Psoas muscle (tissue), 8 donors: ENCODE results near the gene KLHL40. TPM values are rescaled to one million over a fixed set of nuclear protein-coding genes. Genes with fewer than 3 reads are reported as not detected.

Experiments
- ATAC-seq, 4 donors: fragments of 200-7000 bp; cut with Tn5 transposase; one replicate each; pipeline ENCODE4 v1.9.1; 2020; ENCODE audit warnings: moderate library complexity in 3 of 4, mild to moderate bottlenecking in 2 of 4
- DNase-seq, 2 donors: peaks; one replicate each; pipeline ENCODE4 v3.0.0-alpha.2; 2020
- H3K27ac ChIP-seq: fragments of 200-600 bp; one replicate; pipeline ENCODE4 v1.8.0; 2022
- H3K27me3 ChIP-seq, 3 donors: fragments of 200-600 bp in 1 of 3; one replicate each; pipeline versions ENCODE4 v1.6.1 to v1.8.0; 2013 to 2022; ENCODE audit warnings: low read length in 2 of 3, mild to moderate bottlenecking in 2 of 3, moderate library complexity in 1 of 3; ENCODE audit not compliant: insufficient read depth in 3 of 3
- H3K36me3 ChIP-seq, 2 donors: fragments of 200-600 bp in 1 of 2; one replicate each; pipeline versions ENCODE4 v1.6.1 to v1.8.0; 2013 to 2022; ENCODE audit warnings: low read depth in 1 of 2, mild to moderate bottlenecking in 1 of 2, moderate library complexity in 1 of 2; ENCODE audit not compliant: insufficient read depth in 1 of 2
- H3K4me1 ChIP-seq: fragments of 200-600 bp; one replicate; pipeline ENCODE4 v1.8.0; 2022
- H3K4me3 ChIP-seq: fragments of 200-600 bp; one replicate; pipeline ENCODE4 v1.8.0; 2022; ENCODE audit warnings: mild to moderate bottlenecking
- H3K9me3 ChIP-seq: fragments of 200-600 bp; one replicate; pipeline ENCODE4 v1.8.0; 2022
- CTCF ChIP-seq: fragments of 200-600 bp; IDR thresholded peaks from one replicate; pipeline ENCODE4 v1.8.0; 2022; ENCODE audit warnings: antibody characterized with exemption
- WGBS, 3 donors: extraction: QIAGEN DNeasy Blood & Tissue Kit; methylation state at CpG; one replicate each; pipeline versions ENCODE4 v1.1.6 to v1.1.7; 2013; 5-methylcytosine and 5-hydroxymethylcytosine counted together
- intact Hi-C, 2 donors: fragments of 100-400 bp; cut with DNase I; formaldehyde crosslinking; loops; one replicate each; pipeline versions ENCODE4 v1.11.0 to v1.14.2; 2022
- polyA plus RNA-seq, 3 donors: library from polyadenylated mRNA; stranded (reverse); fragments of 200-250 nt; gene quantifications; one replicate each; pipeline ENCODE4 v1.2.3, GENCODE V29; 2013
- total RNA-seq, 4 donors: library from RNA; stranded (reverse); fragmentation: NEBNext Ultra II Directional in 2 of 4; extraction: Animal tissue kit (Norgen Biotek cat#: 25700) in 2 of 4; gene quantifications; one replicate each; pipeline versions ENCODE4 v1.2.1 to v1.2.4, GENCODE V29; 2021 to 2023
- donor health status: healthy with polysubstance abuse.
- donor health status: DM: no; HTN: no; CAD: no; lungs with moderate emphysema.
- donor health status: Bipolar disorder and iron deficiency.
- donor health status: healthy.
- donor health status: DM: yes; HTN: yes; CAD: no.
- donor health status: DM: no; HTN: no; CAD: no.
- donor health status: DM: no; HTN: no; CAD: no.
- donor health status: DM: yes; HTN: yes; CAD: no.

The KLHL40 gene
- total and polyA plus RNA-seq, 7 donors = 241 to 923 (median 392) TPM

- intact Hi-C loops = no loop called here
Observed at GRCh38 chr3:42704136-42704841, 19.0 kb downstream of the KLHL40 start.

GRCh38 chr3:42705058-42705767, 19.9 kb downstream of the KLHL40 start:
- Histone ChIP-seq H3K4me3 (no peak overlapping the region), H3K27me3 (no peaks in the 10 kb centered on the region), H3K36me3 (no peaks in the 10 kb centered on the region), H3K27ac (peak overlapping the region; percentile 100), H3K4me1 (peaks cover 44% of the 10 kb centered on the region), H3K9me3 (no peaks in the 10 kb centered on the region)
- intact Hi-C loops = no loop called here
- ATAC-seq (no peak), DNase-seq (no peak)
- WGBS, 3 donors = 70 to 89% (median 76%) methylated on average over 6 to 7 of the region's 7 CpGs
- no peak for TF ChIP-seq CTCF

More at GRCh38 chr3:42704136-42704841, 19.0 kb downstream of the KLHL40 start:
- Histone ChIP-seq H3K27me3 (no peaks in the 10 kb centered on the region), H3K36me3 (no peaks in the 10 kb centered on the region), H3K4me3 (no peak overlapping the region), H3K27ac (peak overlapping the region; percentile 100), H3K9me3 (no peaks in the 10 kb centered on the region), H3K4me1 (peaks cover 49% of the 10 kb centered on the region)
- no peak for ATAC-seq
- no peak for TF ChIP-seq CTCF
- DNase-seq = no peak
- WGBS, 3 donors = 57 to 67% (median 57%) methylated on average over 8 of the region's 8 CpGs

GRCh38 chr3:42705962-42706585, 20.7 kb downstream of the KLHL40 start:
- Histone ChIP-seq H3K4me3 (no peak overlapping the region), H3K36me3 (no peaks in the 10 kb centered on the region), H3K9me3 (no peaks in the 10 kb centered on the region), H3K27ac (peak overlapping the region; percentile 100), H3K27me3 (no peaks in the 10 kb centered on the region), H3K4me1 (peaks cover 37% of the 10 kb centered on the region)
- 48 to 63% (median 51%) methylated on average over 10 of the region's 10 CpGs for WGBS, 3 donors
- ATAC-seq (no peak), DNase-seq (no peak)
- no peak for TF ChIP-seq CTCF
- intact Hi-C loops = no loop called here

- ATAC-seq (no peak), DNase-seq (no peak)
- H3K9me3 ChIP-seq = no peaks in the 10 kb centered on the region
- no peaks in the 10 kb centered on the region for H3K36me3 ChIP-seq
- TF ChIP-seq CTCF = no peak
- peaks cover 37% of the 10 kb centered on the region for H3K4me1 ChIP-seq
- peak overlapping the region; percentile 100 for H3K27ac ChIP-seq
- 71 to 78% (median 72%) methylated on average over 7 of the region's 7 CpGs for WGBS, 3 donors
- intact Hi-C loops = no loop called here
- no peaks in the 10 kb centered on the region for H3K27me3 ChIP-seq
- no peak overlapping the region for H3K4me3 ChIP-seq
Observed at GRCh38 chr3:42706721-42707619, 21.6 kb downstream of the KLHL40 start.
